Fibroblast of skin of right biceps (primary cell): Measurements from ENCODE around the gene IL12RB1.
"Not testable (repeated sequence)": the region's sequence is repeated elsewhere in the genome, so short reads cannot be mapped to it uniquely, and the experiment has no call there.

Source experiments
- DNase-seq: peaks from one replicate; pipeline ENCODE4 v3.0.0-alpha.2; 2013

IL12RB1 gene

GRCh38 chr19:18044825-18045304 is 41.9 kb downstream of the IL12RB1 start:
- DNase-seq: peak; percentile 69

GRCh38 chr19:18043676-18044075 is 43.1 kb downstream of the IL12RB1 start:
- no peak for DNase-seq

- DNase-seq: no peak
Measured at GRCh38 chr19:18041054-18041453, 45.7 kb downstream of the IL12RB1 start.

- not testable (repeated sequence) for DNase-seq
Measured at GRCh38 chr19:18032102-18032501, 54.6 kb downstream of the IL12RB1 start.

GRCh38 chr19:18031401-18031800 is 55.3 kb downstream of the IL12RB1 start:
- DNase-seq: not testable (repeated sequence)

GRCh38 chr19:18029617-18030338 is 57.0 kb downstream of the IL12RB1 start:
- no peak for DNase-seq

- DNase-seq: no peak
Measured at GRCh38 chr19:18027151-18027550, 59.6 kb downstream of the IL12RB1 start.

- DNase-seq: peak; percentile 77
Measured at GRCh38 chr19:18023622-18024251, 63.0 kb downstream of the IL12RB1 start.

- DNase-seq: peak; percentile 91
Measured at GRCh38 chr19:18021121-18021755, 65.5 kb downstream of the IL12RB1 start.

GRCh38 chr19:18020212-18021085 is 66.3 kb downstream of the IL12RB1 start:
- DNase-seq: peak; percentile 36

GRCh38 chr19:18017275-18018083 is 69.3 kb downstream of the IL12RB1 start:
- peak; percentile 15 for DNase-seq

- no peak for DNase-seq
Measured at GRCh38 chr19:18016209-18016910, 70.4 kb downstream of the IL12RB1 start.

GRCh38 chr19:18014197-18014596 is 72.5 kb downstream of the IL12RB1 start:
- DNase-seq: no peak

GRCh38 chr19:18013210-18014111 is 73.3 kb downstream of the IL12RB1 start:
- no peak for DNase-seq

GRCh38 chr19:18010149-18010548 is 76.6 kb downstream of the IL12RB1 start:
- DNase-seq: no peak

GRCh38 chr19:18009412-18010066 is 77.2 kb downstream of the IL12RB1 start:
- DNase-seq: peak; percentile 65
